NCI-H2107 treated with DMSO at 0.1 percent for 48 hours (cell line): ENCODE measurements around the gene TNFAIP2.

ENCODE experiments used
- DNase-seq: peaks from one replicate; lab custom pipeline; 2025; ENCODE audit not compliant: unreplicated experiment; lab: John Stamatoyannopoulos, UW

TNFAIP2 gene, protein sequence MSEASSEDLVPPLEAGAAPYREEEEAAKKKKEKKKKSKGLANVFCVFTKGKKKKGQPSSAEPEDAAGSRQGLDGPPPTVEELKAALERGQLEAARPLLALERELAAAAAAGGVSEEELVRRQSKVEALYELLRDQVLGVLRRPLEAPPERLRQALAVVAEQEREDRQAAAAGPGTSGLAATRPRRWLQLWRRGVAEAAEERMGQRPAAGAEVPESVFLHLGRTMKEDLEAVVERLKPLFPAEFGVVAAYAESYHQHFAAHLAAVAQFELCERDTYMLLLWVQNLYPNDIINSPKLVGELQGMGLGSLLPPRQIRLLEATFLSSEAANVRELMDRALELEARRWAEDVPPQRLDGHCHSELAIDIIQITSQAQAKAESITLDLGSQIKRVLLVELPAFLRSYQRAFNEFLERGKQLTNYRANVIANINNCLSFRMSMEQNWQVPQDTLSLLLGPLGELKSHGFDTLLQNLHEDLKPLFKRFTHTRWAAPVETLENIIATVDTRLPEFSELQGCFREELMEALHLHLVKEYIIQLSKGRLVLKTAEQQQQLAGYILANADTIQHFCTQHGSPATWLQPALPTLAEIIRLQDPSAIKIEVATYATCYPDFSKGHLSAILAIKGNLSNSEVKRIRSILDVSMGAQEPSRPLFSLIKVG

GRCh38 chr14:103122947-103123633 is at the start of gene TNFAIP2:
Gene TNFAIP2 (plus strand): TSS chr14:103123461. CDS start chr14:103126458, 2,997 bp downstream.
- DNase-seq = peak; percentile 38

GRCh38 chr14:103073876-103074728 is 49.2 kb upstream of the TNFAIP2 start:
- DNase-seq = no peak

DNA sequence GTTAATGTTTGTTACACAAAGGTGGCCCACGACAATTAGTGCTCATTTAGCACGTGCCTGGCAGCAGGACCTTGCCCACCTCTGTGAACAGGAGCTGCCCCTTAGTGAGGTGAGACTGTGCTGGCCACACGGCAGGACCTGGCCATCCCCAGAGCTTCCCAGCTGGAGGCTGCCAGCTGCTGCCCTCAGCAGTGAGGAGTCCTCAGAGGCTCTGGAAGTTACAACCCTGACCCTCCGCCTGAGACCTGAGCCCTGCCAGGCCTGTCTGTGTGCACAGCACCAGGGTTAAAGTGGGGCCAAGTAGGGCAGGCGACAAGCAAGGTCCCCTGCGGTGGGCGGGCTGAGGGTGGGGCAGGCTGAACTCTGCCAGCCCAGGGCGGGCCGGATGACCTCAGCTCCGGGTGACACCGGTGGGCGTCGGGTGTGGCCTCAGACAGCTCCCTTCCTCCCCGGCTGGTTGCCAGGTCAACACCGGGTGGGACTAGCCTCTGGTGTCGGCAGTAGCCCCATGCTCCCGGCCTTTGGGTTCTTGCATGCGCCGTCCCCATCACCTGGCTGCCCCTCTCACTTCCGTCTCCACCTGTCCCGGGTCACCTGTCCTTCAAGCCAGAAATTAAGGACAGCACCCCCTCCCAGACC is 48.4 kb upstream of the TNFAIP2 start:
- DNase-seq = no peak

DNA sequence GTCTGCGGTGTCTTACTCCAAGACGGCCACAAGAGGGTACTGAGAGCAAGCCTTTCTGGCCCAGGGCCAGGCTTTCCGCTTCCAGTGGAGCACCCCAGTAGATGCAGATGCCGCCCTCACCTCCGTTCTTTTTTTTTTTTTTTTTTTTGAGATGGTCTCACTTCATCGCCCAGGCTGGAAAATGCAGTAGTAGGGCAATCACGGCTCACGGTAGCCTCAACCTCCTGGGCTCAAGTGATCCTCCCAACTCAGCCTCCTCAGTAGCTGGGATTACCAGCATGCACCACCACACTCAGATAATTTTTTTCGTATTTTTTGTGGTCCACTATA is 44.9 kb upstream of the TNFAIP2 start:
- DNase-seq = peak; percentile 82

DNA sequence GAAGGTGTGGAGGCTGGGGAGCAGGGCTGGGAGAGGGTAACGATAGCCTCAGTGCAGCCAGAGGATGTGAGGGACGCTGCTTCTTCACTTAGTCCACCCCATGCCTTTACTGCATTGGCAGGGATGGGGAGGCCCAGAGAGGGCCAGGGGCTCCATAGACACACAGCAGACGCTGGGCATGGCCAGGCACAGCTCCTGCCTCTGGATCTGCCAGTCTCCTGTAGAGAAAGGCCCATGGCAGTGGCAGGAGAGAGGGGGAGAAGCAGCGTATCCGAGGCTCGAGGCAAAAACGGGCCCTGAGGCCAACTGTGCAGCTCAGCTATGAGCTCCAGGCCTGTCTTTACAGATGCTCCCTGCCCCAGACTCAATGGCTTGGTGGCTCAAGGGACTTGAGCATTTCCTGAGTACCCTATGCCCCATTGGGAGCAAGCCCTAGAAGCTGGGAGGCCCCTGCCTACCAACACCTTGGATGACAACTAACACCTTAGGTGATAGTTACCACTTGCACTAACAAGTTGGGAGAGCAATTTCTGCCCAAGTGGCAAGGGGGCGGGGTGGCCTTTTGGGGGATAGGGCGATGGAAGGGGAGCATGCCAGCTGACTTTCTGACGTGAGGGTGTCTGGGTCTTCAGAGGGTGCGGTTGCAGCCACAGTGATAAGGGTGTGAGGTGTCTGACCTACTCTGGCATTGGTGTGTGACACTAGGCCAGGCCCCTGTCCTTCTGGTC is 44.2 kb upstream of the TNFAIP2 start:
- DNase-seq = no peak

DNA sequence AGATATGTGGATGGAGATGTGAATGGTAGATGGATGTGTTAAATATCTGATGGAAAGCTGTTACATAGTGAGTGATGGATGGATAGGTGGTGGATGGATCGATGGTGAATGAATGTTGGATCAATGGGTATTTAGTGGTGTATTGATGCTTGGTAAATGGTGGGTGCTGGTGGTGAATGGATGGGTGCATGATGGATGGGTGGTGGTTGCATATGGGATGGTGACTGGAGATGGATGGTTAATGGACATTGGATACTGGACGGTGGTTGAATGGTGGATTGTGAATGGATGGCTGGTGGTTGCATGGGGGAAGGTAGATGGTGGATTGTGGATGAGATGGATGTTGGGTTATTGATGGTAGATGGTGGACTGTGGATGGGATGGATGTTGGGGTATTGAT is 41.3 kb upstream of the TNFAIP2 start:
- no peak for DNase-seq

- DNase-seq = no peak
Measured at GRCh38 chr14:103084021-103084919, 39.0 kb upstream of the TNFAIP2 start, which contains the start of gene LBHD2. Gene LBHD2 (plus strand): TSS chr14:103084210. CDS start chr14:103086013, 1,803 bp downstream.

DNA sequence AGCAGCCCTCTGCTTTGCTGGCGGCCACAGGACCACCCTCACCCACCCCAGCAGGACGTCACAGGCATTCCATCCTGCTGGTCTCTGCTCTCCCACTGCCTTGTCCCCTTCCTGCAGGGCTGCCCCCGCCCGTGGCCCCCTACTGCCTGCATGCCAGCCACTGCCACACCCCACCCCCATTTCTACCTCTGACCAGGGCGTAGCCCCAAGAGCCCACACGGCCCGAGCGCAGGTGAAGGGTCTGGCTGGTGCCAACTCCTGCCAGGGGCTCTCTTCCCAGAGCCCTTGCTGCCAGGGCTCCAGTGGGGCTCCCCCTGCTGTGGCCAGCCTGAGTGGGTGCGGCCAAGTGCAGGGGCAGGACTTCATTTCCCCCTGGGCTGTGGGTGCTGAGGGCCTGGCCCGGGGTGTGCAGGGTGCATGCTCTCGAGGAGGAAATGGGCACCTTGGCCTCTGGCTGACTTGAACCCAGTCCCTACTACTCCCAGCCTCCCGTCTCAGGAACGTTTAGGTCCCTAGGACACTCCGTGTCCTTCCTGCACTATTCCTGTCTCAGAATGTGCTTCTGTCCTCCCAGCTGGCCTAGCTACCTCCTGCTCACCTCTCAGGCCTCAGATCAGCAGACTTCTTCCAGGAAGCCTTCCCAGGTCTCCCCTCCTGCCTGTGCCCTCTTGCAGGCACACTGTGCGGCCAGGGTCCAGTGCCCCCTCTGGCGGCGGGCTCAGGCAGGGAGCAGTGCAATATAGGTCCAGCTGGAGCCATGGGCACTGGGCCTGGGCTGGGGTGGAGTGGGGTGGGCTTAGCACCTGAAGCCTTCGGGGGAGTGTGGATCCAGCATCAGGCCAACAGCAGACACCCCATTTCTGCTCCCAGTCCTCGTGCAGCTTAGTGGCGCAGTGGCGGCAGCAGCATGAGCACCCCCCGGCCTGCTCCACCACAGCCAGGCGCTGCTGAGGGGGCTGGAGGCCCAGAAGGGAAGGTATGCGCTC is 37.9 kb upstream of the TNFAIP2 start:
- DNase-seq = no peak

- no peak for DNase-seq
Measured at GRCh38 chr14:103086771-103087342, 36.4 kb upstream of the TNFAIP2 start.

- no peak for DNase-seq
Measured at GRCh38 chr14:103087343-103087835, 35.9 kb upstream of the TNFAIP2 start.

DNA sequence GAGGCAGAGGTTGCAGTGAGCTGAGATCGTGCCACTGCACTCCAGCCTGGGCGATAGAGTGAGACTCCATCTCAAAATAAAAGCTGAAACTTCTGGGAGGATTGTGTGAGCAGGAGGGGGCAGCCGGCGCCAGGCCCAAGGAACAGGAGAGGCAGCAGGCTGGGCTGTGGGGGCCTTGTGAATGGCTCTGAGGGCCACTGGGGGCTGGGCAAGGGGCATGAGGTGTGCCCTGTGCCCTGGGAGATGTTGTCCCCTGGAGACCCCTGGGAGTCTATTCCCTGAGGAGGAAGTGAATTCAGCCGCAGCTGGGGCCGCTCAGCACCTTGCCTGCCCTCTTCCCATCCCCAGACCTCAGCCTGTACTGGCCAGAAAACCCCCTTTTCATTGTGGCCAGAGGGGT is 34.3 kb upstream of the TNFAIP2 start:
- no peak for DNase-seq

DNA sequence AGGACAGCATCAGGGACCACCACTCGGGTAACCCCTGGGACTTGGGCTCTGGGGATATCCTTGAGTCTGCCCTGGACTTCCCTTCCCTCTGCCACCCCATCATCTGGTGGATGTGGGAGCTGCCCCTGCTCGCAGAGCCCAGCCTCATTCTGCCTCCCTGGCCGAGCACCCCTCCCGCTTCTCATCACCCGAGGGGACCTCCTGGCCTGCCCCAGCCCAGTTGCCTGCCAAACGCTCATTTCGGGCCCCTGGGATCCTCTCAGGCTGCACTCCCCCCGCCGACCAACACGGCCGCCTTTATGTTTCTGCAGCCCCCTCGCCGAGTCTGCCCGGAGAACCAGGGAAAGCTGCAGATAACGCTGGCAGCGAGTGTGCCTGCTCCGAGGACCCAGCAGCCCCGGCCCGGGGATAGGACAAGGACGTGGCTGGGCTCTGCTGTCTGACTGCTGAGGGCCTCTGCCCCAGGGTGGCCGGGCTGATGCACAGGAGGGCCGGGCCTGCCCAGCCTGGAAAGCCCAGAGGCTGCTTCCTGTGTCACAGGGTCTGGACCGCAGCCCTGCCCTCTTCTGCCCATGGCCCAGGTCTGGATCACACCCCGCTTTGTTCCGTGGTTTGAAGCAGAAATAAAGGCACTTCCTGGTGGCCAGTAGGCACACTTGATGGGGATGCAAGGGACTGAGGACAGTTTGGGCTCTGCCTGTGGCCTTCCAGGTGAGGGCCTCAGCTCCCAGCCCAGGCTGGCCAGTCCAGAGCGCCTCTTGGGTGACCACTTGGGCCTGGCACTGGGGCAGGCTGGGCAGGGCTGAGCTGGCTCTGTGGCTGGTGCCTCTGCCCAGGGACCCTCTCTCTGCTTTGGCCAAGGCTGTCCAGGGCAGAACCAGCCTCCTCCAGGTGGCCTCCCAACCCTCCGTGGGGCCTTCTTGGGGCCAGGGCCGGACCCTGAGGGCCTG is 33.6 kb upstream of the TNFAIP2 start:
- no peak for DNase-seq

DNA sequence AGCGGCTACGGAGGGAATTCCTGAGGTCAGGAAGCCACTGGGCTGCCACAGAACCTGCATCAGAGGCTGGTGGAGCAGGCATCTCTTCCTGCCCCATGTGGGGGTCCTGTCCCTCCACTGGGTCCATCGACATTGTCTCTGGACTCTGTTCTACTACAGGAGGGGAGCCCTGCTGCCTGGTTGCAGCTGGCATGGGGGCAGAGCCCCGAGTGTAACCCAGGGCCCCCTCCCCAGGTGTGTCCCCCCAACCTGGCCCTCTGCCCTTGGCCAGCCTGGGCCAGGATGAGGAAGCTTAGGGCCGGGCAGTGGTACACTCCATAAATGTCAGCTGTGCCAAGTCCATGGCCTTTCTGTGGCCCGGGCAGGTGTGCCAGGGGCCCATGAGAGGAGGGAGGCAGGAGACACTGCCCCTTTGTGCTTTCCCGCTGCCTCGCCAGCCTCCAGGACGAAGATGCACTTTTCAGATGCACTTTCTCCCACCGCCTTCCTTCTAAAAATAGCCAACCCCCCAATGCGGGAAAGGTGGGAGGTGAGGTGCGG is 32.7 kb upstream of the TNFAIP2 start:
- DNase-seq = no peak

GRCh38 chr14:103091041-103091882 is 32.0 kb upstream of the TNFAIP2 start:
- DNase-seq = no peak

GRCh38 chr14:103091883-103092222 is 31.4 kb upstream of the TNFAIP2 start:
- DNase-seq = no peak
